H1 (cell line): Measurements from ENCODE around the gene SLC20A1. TPM values are rescaled to one million over a fixed set of nuclear protein-coding genes. Genes with fewer than 3 reads are reported as not detected.

Experiments used
- polyA plus RNA-seq, 7 experiments: library from polyadenylated mRNA; depleted of rRNA in 3 of 7; stranded (reverse) in 5 of 7; unstranded in 2 of 7; fragments of >200 nt in 5 of 7; fragments of 200-250 nt in 2 of 7; gene quantifications; 1 replicate in 5 of 7; 2 replicates in 1 of 7; 4 replicates in 1 of 7; pipeline versions ENCODE4 v1.2.1 to v1.2.3, GENCODE V29; 2011 to 2013; ENCODE audit warnings: missing spikeins in 2 of 7, mixed read lengths in 2 of 7
- total RNA-seq: library from RNA; stranded (reverse); fragmentation: NEBNext Ultra II Directional; extraction: Animal tissue kit (Norgen Biotek cat#: 25700); gene quantifications from 2 replicates; pipeline ENCODE4 v1.2.1, GENCODE V29; 2021

SLC20A1 gene
- total and polyA plus RNA-seq, 2 of the 8 experiments (the other 6 are each of a cell fraction or from before 2014, with no cell fraction given), result 42.6 to 105 TPM

Other genes with a start within 250 kb of the SLC20A1 start
- gene RGPD8, start 212.3 kb upstream of the SLC20A1 start, total RNA-seq, result 8.2 and 9.3 TPM in 2 replicates
- 0.51 and 0.72 TPM in 2 replicates for gene RGPD8, start 212.3 kb upstream of the SLC20A1 start, polyA plus RNA-seq (2011; rRNA removed)
- 53.5 and 57.1 TPM in 2 replicates for gene TTL, start 163.8 kb upstream of the SLC20A1 start, total RNA-seq
- 14.4 and 17.5 TPM in 2 replicates for gene TTL, start 163.8 kb upstream of the SLC20A1 start, polyA plus RNA-seq (2011; rRNA removed)
- gene POLR1B, start 103.5 kb upstream of the SLC20A1 start, total RNA-seq, result 69.4 and 71.1 TPM in 2 replicates
- gene POLR1B, start 103.5 kb upstream of the SLC20A1 start, polyA plus RNA-seq (2011; rRNA removed), result 24.3 and 50.2 TPM in 2 replicates
- 27.2 and 30.2 TPM in 2 replicates for gene CHCHD5, start 61.3 kb upstream of the SLC20A1 start, total RNA-seq
- 71.5 and 95.9 TPM in 2 replicates for gene CHCHD5, start 61.3 kb upstream of the SLC20A1 start, polyA plus RNA-seq (2011; rRNA removed)
- gene NT5DC4, start 75.1 kb downstream of the SLC20A1 start, total RNA-seq, result not detected in 2 replicates
- gene NT5DC4, start 75.1 kb downstream of the SLC20A1 start, polyA plus RNA-seq (2011; rRNA removed), result not detected in 2 replicates
- 19.3 and 20.7 TPM in 2 replicates for gene CKAP2L, start 118.7 kb downstream of the SLC20A1 start, total RNA-seq
- gene CKAP2L, start 118.7 kb downstream of the SLC20A1 start, polyA plus RNA-seq (2011; rRNA removed), result 1.6 and 2.5 TPM in 2 replicates
- 0.34 and 0.74 TPM in 2 replicates for gene IL1A, start 138.6 kb downstream of the SLC20A1 start, total RNA-seq
- 0.25 and 0.32 TPM in 2 replicates for gene IL1A, start 138.6 kb downstream of the SLC20A1 start, polyA plus RNA-seq (2011; rRNA removed)
- not detected in 2 replicates for gene IL1B, start 190.8 kb downstream of the SLC20A1 start, total RNA-seq
- gene IL1B, start 190.8 kb downstream of the SLC20A1 start, polyA plus RNA-seq (2011; rRNA removed), result not detected in 2 replicates